ENCODE measurements around the gene PLA2G5. TPM values are rescaled to one million over a fixed set of nuclear protein-coding genes. Genes with fewer than 3 reads are reported as not detected.

PLA2G5 gene
- total and polyA plus RNA-seq, 11 donors: 25.6 to 102 (median 43.9) TPM

DNA sequence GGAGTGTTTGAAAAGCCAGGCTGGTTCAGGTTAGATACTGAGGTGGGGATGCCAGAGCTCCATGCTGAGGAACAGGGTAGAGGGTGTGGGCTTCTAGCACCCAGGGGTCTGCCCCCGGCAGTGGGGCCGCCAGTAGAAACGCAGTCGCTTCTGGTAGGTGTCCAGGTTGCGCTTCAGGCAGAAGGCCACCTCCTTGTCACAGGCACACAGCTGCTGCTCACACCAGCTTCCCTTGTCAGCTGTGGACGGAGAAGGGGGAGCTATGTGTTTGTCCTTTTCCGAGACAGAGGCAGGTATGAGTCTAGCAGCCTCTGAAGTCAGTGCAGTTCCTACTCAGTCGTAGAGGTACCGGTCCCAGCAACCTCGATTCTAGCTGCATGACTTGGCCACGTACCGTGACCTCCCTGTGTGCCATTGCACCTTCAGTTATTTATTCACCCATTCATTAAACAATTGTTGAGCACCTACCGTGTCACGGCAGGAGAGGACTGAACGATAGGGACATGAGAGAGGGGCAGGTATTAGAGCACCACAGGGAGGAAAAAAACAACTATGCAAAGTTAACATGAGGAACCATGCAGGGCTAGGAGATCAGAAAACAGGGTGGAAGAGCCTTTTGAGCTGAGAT lies 44.1 kb downstream of the PLA2G5 start:
- H3K27me3 ChIP-seq: peaks cover 0 to 12% (median 0%) of the 10 kb centered on the region in 9 donors
- DNase-seq (no peak), ATAC-seq (no peak)
- TF ChIP-seq, protein P1, sequence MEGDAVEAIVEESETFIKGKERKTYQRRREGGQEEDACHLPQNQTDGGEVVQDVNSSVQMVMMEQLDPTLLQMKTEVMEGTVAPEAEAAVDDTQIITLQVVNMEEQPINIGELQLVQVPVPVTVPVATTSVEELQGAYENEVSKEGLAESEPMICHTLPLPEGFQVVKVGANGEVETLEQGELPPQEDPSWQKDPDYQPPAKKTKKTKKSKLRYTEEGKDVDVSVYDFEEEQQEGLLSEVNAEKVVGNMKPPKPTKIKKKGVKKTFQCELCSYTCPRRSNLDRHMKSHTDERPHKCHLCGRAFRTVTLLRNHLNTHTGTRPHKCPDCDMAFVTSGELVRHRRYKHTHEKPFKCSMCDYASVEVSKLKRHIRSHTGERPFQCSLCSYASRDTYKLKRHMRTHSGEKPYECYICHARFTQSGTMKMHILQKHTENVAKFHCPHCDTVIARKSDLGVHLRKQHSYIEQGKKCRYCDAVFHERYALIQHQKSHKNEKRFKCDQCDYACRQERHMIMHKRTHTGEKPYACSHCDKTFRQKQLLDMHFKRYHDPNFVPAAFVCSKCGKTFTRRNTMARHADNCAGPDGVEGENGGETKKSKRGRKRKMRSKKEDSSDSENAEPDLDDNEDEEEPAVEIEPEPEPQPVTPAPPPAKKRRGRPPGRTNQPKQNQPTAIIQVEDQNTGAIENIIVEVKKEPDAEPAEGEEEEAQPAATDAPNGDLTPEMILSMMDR (IDR thresholded peaks at IDR 0.05): no peak
- no peak for TF ChIP-seq POLR2A (IDR thresholded peaks at IDR 0.05)
- H3K27ac ChIP-seq: no peak overlapping the region
- H3K4me3 ChIP-seq: no peak overlapping the region
- WGBS, 4 donors: 68 to 69% (median 69%) methylated on average over 14 to 15 of the region's 15 CpGs
- peaks cover 0 to 2% (median 0%) of the 10 kb centered on the region in 12 donors for H3K4me1 ChIP-seq
- H3K36me3 ChIP-seq: no peaks in the 10 kb centered on the region
- H3K9me3 ChIP-seq: no peaks in the 10 kb centered on the region
- intact Hi-C loops (cut with DNase I): no loop called here

DNA sequence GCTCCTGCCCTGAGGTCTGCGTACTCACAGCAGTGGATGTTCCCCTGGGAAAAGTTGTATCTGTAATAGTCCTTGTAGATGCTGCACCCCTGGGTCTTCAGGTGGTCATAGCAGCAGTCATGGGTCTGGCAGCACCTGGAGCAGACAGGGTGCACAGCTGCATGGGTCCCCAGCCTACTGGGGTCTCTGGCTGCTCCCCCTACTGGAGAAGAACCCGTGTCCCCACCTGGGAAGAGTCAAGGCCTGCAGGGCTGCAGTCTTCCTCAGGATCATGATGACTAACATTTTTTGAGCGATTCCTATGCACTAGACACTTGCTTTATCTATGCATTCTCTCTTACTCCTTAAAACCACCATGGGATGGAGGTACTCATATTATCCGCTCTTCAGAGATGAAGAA lies 45.5 kb downstream of the PLA2G5 start:
- no peaks in the 10 kb centered on the region for H3K4me1 ChIP-seq
- no peak overlapping the region for H3K4me3 ChIP-seq
- H3K27ac ChIP-seq: no peak overlapping the region
- intact Hi-C loops (cut with DNase I): no loop called here
- TF ChIP-seq POLR2A (IDR thresholded peaks at IDR 0.05): no peak
- TF ChIP-seq, protein P1 (IDR thresholded peaks at IDR 0.05): no peak
- no peaks in the 10 kb centered on the region for H3K9me3 ChIP-seq
- peaks cover 0 to 14% (median 0%) of the 10 kb centered on the region in 9 donors for H3K27me3 ChIP-seq
- WGBS, 4 donors: 77 to 88% (median 82%) methylated on average over 4 of the region's 4 CpGs
- H3K36me3 ChIP-seq: no peaks in the 10 kb centered on the region
- ATAC-seq (no peak), DNase-seq (no peak)

DNA sequence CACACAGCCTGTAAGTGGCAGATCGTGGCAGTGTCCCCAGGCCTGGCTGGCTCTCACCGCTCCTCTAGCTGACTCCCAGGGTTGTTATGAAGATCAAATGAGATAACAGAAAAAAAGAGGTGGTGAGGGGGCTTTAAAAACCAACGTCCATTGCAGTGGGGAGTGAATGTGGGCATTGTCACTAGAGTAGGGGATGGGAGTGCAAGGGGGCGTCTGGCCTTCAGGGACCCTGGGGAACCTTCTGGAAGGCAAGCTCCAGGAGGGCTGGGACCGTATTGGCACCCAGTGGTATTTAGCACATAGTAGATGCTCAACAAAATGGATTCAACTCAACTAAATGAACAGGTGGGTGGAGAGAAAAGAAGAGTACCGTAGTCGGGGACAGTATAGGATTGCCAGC lies 45.9 kb downstream of the PLA2G5 start:
- Histone ChIP-seq H3K4me3 (no peak overlapping the region), H3K4me1 (no peaks in the 10 kb centered on the region), H3K9me3 (no peaks in the 10 kb centered on the region), H3K36me3 (no peaks in the 10 kb centered on the region), H3K27me3 (peaks cover 0 to 17% (median 0%) of the 10 kb centered on the region in 9 donors), H3K27ac (no peak overlapping the region)
- intact Hi-C loops (cut with DNase I): no loop called here
- DNase-seq (no peak), ATAC-seq (no peak)
- 73 to 84% (median 82%) methylated on average over 7 of the region's 7 CpGs for WGBS, 4 donors
- TF ChIP-seq, protein P1 (IDR thresholded peaks at IDR 0.05): no peak
- TF ChIP-seq POLR2A (IDR thresholded peaks at IDR 0.05): no peak

DNA sequence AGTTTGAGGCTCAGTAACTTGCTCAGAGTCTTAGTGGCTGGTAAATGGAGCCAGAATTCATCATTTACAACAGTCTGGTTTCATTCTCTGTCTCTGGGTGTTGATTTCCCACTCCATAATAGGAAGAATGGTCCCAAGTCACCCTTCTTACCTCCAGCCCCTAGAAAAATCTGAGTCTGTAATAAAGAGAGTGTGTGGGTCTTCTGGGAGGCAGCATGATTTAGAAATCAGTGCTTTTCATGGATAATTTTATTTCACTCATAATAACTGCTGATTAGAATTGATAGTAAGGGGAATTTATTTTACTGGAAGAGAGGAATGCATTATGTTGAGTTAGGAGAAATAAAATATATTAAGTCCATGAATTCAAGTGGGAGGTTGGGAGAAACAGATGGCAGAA lies 47.2 kb downstream of the PLA2G5 start:
- H3K27me3 ChIP-seq: peaks cover 0 to 17% (median 1%) of the 10 kb centered on the region in 9 donors
- no peak for ATAC-seq

More for the DNA sequence above, 47.2 kb downstream of the PLA2G5 start:
- Histone ChIP-seq H3K4me1 (no peaks in the 10 kb centered on the region), H3K4me3 (no peak overlapping the region), H3K36me3 (no peaks in the 10 kb centered on the region), H3K27ac (no peak overlapping the region), H3K9me3 (no peaks in the 10 kb centered on the region)
- intact Hi-C loops (cut with DNase I): no loop called here
- TF ChIP-seq POLR2A (IDR thresholded peaks at IDR 0.05): no peak
- TF ChIP-seq, protein P1 (IDR thresholded peaks at IDR 0.05): no peak
- no peak for DNase-seq
